ENCODE data around the gene PNKD. TPM values are rescaled to one million over a fixed set of nuclear protein-coding genes. Genes with fewer than 3 reads are reported as not detected.

The PNKD gene
- total and polyA plus RNA-seq, 10 of the 15 experiments (the other 5 are each of a cell fraction or from before 2014, with no cell fraction given): 27.2 to 106 (median 61.3) TPM

DNA sequence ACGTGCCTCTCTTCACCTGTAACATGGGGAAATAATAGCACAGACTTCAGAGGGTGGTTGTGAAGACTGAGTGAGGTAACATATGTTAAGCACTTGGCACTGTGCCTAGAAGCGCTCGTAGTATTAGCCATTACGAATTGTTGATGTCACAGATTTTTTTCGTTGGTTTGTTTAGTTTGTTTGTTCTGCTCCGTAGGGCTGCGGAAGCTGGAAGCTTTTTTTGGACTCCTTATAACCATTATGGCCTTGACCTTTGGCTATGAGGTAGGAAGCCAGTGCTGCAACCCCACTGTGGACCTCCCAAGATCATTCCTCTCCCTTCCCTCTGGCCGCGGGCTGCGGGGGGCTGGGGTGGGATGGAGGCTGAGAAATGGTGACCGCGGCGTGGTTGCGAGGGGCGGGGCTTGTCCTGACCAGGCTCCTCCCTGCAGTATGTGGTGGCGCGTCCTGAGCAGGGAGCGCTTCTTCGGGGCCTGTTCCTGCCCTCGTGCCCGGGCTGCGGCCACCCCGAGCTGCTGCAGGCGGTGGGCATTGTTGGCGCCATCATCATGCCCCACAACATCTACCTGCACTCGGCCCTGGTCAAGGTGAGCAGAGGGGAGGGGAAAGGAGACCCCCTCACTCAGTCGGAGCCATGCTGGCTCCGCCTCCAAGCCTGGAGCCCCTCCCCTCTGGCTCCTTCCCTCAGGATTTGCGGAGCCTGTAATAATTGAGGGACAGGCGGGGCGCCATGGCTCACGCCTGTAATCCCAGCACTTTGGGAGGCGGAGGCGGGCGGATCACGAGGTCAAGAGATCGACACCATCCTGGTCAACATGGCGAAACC lies 117.3 kb downstream of the PNKD start:
- Histone ChIP-seq H4K20me1 (ENCODE audit: control insufficient read depth, insufficient read depth) (no peaks in the 10 kb centered on the region), H3K9ac (ENCODE audit: control insufficient read depth, insufficient read depth, low read length) (no peak overlapping the region), H3K9me3 (replicated peaks; ENCODE audit: control insufficient read depth, insufficient read depth, low read length) (no peaks in the 10 kb centered on the region), H3K27ac (ENCODE audit: control insufficient read depth, insufficient read depth) (no peak overlapping the region), H3K79me2 (ENCODE audit: control insufficient read depth, insufficient read depth, low read length) (no peaks in the 10 kb centered on the region), H3K4me1 (ENCODE audit: control insufficient read depth, insufficient read depth, low read length) (no peaks in the 10 kb centered on the region), H3K27me3 (replicated peaks in 1 of 2; ENCODE audit: control insufficient read depth in 2 of 2, insufficient read depth in 2 of 2, low read length in 1 of 2) (no peaks in the 10 kb centered on the region; a peak in 2 of 4 replicates), H3K36me3 (ENCODE audit: control insufficient read depth in 2 of 2, insufficient read depth in 2 of 2, low read length in 1 of 2) (no peaks in the 10 kb centered on the region), H2AFZ (ENCODE audit: control insufficient read depth, low read depth, low read length) (peak overlapping the region; percentile 28), H3K4me3 (no peak overlapping the region), H3K4me2 (ENCODE audit: control insufficient read depth, insufficient read depth) (peak overlapping the region; percentile 20)
- 33% methylated on average over 36 of the region's 38 CpGs for WGBS (ENCODE audit: insufficient coverage, insufficient replicate concordance, low lambda C conversion rate, missing lambda C conversion rate)
- no peak for FAIRE-seq
- intact Hi-C loops (cut with micrococcal nuclease; ENCODE audit: unreplicated experiment): no loop called here
- RAD21 ChIA-PET (ENCODE audit: unreplicated experiment): no interaction called here
- in situ Hi-C loops (cut with MboI): loop anchor here (25.0 kb wide), 1 partner anchor 100 kb away; the partner anchor contains the start of gene TMBIM1
- SMC1A ChIA-PET (ENCODE audit: uncharacterized antibody, unreplicated experiment): no interaction called here
- DNase-seq (ENCODE audit: low read depth, low spot score): no peak
- no TSS peak for BruUV-seq (replicated peaks)
- POLR2A ChIA-PET: no interaction called here
- TF ChIP-seq NRF1 (conservative IDR thresholded peaks at IDR 0.05; ENCODE audit: low read depth, low read length) (no peak), CHD2 (IDR thresholded peaks at IDR 0.05; ENCODE audit: borderline replicate concordance, low read depth, low read length) (no peak), POLR2AphosphoS2 (IDR thresholded peaks at IDR 0.05; ENCODE audit: low read depth, low read length) (no peak), TCF7 (IDR thresholded peaks at IDR 0.05; ENCODE audit: borderline replicate concordance) (no peak), TBL1XR1 (IDR thresholded peaks at IDR 0.05; ENCODE audit: low read depth, low read length) (no peak)
- TF ChIP-seq, protein P1, sequence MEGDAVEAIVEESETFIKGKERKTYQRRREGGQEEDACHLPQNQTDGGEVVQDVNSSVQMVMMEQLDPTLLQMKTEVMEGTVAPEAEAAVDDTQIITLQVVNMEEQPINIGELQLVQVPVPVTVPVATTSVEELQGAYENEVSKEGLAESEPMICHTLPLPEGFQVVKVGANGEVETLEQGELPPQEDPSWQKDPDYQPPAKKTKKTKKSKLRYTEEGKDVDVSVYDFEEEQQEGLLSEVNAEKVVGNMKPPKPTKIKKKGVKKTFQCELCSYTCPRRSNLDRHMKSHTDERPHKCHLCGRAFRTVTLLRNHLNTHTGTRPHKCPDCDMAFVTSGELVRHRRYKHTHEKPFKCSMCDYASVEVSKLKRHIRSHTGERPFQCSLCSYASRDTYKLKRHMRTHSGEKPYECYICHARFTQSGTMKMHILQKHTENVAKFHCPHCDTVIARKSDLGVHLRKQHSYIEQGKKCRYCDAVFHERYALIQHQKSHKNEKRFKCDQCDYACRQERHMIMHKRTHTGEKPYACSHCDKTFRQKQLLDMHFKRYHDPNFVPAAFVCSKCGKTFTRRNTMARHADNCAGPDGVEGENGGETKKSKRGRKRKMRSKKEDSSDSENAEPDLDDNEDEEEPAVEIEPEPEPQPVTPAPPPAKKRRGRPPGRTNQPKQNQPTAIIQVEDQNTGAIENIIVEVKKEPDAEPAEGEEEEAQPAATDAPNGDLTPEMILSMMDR (IDR thresholded peaks at IDR 0.05 in 2 of 3, conservative IDR thresholded peaks at IDR 0.05 in 1 of 3; ENCODE audit: control insufficient read depth in 2 of 3, extremely low read depth in 1 of 3, insufficient read depth in 1 of 3, low read depth in 3 of 3, low read length in 3 of 3): no peak
- TF ChIP-seq, protein P2, sequence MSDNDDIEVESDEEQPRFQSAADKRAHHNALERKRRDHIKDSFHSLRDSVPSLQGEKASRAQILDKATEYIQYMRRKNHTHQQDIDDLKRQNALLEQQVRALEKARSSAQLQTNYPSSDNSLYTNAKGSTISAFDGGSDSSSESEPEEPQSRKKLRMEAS (IDR thresholded peaks at IDR 0.05; ENCODE audit: low read depth, low read length): no peak
- ATAC-seq: 0 out of 3 replicates have a peak, but pooled peaks have one; percentile 30
- CTCF ChIA-PET: no interaction called here
